ENCODE data around the gene NDUFA11.

DNA sequence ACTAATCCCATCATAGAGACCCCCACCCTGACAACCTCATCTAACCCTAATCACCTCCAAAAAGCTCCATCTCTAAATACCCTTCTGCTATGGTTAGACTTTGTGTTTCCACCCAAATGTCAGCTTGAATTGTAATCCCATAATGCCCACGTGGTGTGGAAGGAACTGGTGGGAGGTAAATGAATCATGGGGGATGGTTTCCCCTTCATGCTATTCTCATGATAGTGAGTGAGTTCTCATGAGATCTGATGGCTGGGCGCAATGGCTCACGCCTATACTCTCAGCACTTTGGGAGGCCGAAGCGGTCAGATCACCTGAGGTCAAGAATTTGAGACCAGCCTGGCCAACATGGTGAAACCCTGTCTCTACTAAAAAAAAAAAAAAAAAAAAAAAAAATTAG is 3.7 kb upstream of the NDUFA11 start:
- TF ChIP-seq, protein P1, sequence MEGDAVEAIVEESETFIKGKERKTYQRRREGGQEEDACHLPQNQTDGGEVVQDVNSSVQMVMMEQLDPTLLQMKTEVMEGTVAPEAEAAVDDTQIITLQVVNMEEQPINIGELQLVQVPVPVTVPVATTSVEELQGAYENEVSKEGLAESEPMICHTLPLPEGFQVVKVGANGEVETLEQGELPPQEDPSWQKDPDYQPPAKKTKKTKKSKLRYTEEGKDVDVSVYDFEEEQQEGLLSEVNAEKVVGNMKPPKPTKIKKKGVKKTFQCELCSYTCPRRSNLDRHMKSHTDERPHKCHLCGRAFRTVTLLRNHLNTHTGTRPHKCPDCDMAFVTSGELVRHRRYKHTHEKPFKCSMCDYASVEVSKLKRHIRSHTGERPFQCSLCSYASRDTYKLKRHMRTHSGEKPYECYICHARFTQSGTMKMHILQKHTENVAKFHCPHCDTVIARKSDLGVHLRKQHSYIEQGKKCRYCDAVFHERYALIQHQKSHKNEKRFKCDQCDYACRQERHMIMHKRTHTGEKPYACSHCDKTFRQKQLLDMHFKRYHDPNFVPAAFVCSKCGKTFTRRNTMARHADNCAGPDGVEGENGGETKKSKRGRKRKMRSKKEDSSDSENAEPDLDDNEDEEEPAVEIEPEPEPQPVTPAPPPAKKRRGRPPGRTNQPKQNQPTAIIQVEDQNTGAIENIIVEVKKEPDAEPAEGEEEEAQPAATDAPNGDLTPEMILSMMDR (IDR thresholded peaks at IDR 0.05) = no peak
- no peak for TF ChIP-seq POLR2A (IDR thresholded peaks at IDR 0.05)

All from heart left ventricle (tissue), 13 donors.